GM19438 (cell line): ENCODE data around the gene BLID.

Experiments
- ATAC-seq: cut with Tn5 transposase; IDR thresholded peaks from one replicate; pipeline ENCODE4 v1.9.1; 2021; ENCODE audit warnings: low read depth; ENCODE audit not compliant: unreplicated experiment

The BLID gene

DNA sequence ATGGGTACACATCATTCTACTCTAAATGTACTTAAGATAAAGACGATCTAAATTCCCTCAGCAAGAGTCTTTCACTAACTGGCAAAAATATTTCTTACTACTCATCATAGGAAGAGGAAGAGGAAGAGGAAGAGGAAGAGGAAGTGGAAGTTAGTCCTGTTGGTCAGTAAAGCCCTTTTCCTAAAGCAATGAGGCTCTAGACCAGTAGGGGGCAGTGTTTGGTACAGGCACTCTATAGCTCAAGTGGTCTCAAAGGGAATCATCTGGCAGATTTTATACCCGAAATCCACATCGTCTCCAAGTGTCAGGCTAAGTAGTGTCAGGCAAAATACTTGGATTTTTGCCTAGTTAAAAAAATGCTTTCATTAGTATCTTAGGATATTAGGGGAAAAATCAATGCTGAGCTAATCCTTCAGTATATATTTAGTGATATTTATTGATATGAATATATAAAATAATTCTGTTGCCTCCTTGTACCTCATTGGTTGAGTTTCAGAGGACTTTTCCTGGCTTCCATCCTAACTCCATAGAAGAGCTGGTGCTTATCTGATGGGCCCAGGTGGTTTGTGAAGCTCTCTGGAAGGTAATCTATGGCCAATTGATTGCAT is 7.7 kb downstream of the BLID start:
- no peak for ATAC-seq

DNA sequence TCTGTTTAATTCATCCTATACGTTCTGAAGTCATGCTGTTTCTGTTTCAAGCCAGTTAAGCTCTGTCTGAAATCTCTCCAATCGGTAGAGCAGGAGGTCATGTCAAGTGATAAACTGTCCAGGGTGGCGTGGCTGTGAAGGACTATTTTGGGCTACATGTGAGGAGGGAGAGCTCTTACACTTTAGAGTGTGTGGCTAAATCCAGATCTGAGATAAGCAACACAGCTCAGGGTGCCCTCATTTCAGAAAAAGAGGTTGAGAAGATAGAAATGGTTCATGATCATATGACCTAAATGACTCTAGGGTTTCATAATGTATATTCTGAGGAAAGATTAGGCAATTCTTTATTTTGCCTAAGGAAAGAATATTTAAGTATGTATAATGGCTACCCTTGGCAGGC is 8.4 kb downstream of the BLID start:
- ATAC-seq: no peak

DNA sequence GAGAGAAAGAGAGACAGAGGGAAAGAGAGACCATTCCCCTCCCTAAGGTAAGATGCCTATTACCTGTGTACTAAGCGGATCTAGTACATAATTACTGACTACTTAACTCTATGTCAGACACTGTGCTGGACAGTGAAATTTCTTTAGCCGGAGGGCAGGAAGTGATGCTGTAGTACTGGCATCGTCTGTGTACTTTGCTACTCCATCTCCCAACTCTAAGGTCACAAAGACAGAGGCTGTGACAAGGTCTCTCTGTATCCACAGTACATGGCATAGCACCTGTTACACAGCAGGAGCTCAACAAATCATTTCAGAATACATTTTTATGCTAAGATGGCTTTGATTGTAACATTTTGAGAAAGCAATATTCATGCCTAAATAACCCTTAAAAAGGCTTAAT is 9.0 kb downstream of the BLID start:
- ATAC-seq: no peak

DNA sequence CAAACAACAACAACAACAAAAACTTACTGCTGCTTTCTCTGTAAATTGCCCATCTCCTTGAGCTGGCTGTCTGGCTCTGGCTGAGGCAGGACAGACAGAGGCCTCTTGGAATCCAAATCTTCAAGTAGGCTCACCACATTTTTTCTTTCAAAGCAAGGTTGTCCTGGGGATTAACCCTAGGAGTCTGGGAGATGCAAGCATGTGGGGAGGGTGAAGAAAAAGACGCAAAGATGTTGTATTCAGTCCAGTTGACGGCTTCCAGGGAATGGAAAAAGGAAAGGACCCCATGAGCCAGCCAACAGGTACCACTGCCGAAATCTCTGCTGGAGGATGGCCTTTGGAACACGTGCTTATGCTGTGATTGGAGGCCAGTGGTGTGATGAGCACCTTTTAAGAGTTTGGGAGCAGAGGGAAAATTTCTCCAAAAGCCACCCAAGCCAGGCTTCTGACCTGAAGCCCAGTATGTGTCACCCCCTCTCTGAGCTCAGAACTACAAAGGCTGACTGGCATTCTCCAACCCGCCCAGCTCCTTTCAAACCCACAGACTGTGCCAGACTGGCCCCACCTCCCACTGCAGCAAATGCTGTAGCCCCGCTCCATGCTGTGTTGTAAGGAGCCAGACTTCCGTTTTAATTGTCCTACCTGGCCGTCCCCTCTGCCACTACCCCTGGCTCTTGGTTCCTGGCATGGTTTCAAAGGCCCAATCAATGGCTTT is 10.8 kb downstream of the BLID start:
- no peak for ATAC-seq

DNA sequence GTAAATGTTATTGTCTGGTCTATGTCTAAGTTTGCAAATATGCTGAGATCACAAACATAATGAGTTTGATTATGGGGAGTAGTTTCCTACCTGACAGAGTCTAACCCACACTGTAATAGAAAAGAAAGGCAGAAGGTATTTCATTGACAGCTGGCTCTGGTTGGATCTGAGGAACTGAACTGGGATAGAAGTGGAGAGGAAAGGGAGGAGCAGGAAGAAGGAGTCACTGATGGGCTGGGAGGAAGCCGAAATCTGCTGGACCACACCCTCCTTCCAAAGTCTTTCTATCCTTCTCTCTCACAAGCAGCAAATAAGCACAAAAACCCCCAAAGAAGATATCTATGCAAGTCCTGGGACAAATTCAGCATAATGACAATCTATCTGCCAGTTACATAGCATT is 11.7 kb downstream of the BLID start:
- ATAC-seq: no peak

DNA sequence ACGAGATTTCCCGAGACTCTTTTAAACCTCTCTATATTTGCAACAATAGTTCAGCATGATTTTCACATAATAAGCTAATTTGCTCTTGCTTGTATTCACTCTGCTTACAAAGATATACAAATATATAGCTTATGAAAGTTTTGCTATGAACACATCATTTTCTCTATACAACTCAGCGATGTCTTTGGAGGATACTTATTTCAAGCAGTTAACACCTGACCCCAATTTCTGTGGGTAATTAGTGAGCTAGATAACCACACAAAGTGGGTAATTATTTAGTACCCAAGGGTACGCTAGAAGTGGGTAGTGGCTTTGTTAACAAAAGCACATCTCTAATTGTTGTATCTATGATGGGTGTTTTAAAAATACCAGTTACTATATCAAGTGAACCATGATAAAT is 12.3 kb downstream of the BLID start:
- ATAC-seq: no peak

DNA sequence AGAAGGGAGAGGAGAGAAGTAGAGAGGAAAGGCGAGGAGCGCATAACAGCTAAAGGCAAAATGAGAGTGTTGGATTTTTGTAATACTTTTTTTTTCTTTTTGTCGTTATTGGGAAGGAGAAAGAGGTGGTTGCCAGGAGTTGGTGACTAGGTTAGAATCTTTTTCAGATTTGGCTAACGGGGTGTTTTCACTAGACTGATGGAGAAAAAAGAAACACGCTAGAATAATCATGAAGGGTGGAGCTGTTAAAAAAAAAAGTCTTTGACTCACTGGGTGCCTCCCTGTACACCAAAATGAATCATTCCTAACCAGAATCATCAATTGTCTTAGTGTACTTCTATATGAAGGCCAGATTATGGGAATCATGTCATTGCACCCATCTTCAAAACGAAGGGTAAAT is 12.7 kb downstream of the BLID start:
- ATAC-seq: no peak

DNA sequence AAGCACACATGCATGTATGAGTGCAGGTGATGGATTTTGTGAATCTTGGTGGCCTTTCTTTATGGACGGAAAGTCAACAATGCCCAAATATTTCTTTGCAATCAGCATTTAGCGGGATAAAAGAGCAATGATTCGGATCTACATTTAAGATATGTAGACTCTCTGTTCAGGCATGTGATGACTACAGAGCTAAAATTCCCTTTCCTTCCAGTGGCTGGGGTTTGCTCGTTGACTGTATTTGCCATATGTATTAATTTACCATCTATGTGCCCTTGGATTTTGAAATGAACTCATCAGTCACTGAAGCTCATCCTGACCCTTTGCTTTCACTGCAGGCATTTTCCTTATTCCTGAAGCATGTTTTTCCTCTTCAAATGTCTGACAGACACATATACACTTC is 13.6 kb downstream of the BLID start:
- no peak for ATAC-seq

DNA sequence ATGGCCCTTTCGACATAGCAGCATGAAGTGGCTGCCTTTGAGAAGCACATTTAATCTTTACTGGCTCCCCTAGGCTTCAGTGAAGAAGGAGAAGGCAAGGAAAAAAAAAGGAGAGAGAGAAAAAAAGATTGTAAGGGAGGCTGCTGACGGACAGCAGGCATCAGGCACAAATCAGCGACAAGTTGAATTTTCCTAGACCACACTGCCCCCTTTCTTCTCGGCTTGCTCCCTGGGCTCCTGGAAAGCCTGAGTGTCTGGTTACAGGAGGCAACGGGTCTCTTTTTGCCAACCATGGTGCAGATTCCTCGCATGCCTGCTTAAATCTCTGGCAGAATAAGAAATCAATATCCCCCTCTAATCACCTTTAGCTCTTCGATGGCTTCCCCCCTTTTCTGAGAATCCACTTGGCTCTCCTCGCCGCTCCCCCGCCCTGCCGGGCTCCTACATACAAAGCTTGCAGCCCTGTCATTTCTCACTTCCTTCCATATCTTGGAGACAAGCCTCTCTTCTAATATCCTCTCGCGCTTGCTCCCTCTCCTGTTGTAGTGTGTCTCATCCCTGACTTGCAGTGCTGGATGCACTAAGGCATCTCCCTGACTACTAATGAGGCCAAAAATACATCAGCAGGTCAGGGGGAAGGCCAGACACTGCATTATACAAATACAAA is 14.3 kb downstream of the BLID start:
- ATAC-seq: no peak

DNA sequence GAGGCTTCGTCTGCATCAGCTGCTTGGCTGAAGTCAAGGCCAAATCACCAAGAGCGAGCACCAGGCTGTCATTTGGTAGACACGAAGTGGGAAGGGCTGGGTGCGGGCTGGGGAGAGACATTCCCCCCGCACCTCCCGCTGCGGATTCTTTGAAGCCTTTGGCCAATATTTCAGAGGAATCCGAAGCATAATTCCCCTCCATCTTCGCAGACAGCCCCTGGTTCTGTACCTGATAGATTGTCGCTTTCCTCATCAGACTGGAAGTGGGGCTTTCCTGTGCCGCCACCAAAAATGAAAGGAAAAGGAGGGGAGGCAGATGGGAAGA is 15.3 kb downstream of the BLID start:
- no peak for ATAC-seq

DNA sequence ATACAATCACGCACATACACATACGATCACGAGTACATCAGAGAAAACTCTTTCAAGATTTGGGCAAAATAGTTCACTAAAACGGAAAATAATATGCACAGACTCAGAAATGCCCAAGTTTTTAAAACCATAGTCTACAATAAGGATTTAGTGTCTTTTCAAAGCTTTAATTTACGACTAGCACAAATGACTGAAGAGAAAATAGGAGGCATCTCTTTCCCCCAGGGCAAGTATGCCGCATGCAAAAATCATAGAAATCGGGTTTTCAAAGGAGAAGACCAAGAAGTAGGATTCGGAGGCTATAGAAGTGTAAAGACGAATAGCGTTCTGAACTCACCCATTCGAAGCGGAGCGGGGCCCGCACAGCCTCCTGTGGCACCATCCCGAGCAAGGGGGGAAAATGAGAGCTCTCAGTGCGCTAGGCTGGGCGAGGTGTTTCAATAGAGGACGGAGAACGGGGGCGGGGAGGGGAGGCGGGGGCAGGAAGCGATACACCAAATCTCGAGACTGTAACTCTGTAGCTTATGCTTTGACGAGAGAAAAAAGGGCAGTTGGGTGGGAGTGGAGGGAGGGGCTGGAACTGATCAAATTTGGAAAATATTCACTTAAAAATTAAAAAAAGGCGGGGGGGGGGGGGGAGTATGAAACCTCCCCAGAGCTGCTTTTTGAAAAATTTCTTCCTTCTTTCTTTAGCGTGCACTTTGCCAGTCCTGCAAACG is 15.8 kb downstream of the BLID start:
- no peak for ATAC-seq

DNA sequence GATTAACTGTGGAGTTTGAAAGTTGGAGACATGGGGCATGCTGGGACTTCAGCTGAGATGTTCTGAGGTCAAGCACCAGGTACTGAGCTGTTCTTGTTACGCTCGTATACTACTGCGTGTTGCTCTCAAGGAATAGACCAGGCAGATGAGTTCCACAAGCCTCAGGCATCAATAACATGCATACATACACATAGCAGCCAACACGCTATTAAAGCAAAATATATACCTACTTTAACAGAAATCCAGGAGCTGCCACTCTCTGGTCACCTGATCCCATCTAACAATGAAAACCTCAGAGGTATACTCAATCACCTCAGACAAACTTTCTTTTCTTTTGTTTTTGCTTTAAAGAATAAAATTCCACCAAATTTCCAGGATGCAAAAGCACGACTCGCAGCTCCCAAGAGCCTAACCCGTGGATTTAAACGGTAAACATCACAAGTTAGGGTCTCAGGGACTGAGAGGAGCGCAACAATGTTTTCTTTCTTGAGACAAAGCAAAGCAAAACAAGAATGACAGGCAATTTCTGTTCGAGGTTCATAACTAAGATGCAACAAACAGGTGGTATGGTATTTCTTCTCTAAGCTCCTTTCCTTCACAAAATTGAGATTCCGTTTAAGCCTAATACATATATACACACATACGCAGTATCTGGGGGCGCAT is 16.5 kb downstream of the BLID start:
- ATAC-seq: no peak

DNA sequence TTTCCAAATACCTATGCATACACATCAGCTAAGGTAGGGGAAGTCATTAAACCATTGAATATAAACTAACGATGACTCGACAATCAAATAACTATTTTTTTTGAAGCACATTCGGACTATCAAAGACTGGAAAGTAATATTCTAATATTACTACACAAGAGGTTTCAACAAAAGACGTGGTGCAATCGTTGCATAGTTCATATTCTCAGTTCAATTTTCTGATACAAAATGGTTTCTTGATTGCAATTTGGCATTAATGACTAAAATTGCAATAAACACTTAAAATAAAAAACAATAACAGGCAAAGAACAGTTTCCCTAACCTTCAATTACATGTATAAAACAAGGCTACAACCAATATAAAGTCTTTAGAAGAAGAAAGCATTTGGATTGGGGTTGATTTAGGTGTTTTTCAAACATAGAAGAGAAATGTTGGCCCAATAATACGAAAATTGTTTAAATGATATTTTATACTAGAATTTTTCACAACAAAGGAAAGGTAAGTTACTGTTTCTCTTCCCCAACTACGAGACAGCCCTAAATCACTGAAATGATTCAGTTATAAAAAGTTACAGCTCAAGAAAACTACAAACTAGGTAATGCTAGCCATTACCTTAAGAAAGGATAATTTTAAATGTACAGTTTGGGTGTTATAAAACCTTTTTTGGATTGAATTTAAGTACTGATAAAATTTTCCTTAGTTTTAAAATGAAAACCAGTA is 17.6 kb downstream of the BLID start:
- ATAC-seq: no peak

DNA sequence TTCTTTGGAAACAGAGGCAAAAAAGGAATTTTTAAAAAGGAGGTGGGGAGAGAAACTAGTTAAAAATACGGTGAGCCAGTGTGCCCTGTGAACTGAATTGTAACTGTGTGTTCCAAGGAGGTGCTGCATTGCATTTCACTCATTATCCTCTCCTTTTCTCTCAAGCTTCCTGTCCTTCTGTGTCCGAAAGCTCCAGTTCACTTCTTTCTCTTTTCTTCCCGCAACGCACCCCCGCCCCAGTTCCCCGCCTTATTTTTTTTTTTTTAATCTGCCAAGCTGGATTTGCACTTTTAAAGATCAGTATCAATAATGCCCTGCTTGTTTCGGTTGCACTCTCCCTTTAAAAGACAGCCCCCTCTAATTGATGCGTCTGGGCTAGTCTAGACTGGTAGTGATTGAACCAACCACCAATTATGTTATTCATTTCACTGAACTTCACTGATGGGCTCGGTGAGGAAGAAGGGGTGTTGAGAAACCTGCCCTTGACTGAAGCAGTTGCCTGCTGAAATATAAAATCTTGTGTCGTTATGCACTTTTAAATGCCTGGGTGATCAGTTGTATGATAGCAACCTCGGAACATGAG is 18.5 kb downstream of the BLID start:
- ATAC-seq: no peak

DNA sequence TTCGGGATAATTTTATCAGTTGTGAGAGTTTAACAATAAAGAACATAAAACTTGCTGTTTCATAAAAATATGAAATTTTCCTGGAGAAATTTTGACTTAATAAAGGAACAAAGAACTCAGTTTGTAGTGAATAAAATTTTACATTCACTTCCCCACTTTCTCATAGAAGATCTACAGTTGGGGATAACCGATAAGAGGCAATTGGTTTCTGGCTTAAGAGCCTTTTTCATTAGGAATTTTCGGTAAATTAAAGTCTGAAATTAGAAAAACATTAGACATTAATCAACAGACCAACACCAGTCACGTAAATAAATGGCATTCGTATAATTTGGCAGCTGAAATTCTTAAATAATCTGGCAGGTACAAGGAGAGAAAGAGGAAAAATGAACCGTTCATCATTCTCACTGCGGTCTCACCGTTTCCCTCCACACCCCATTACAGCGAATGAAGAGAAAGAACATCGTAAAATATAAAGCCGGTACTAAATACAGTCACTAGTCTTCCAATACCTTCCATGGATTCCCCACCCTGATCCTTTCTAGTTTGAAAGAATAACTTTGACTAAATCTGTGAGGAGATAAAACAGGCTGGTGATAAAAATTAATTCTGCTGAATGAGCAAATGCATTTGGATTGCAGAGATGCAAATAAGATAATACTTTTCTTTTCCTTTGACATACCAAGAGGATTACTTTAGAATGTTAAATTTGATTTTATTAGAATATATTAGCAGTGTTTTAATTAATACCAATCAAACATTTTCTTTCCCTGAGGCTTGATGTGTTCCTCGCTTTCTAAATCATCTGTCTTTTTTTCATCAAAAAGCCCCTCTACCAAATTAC is 19.5 kb downstream of the BLID start:
- no peak for ATAC-seq

DNA sequence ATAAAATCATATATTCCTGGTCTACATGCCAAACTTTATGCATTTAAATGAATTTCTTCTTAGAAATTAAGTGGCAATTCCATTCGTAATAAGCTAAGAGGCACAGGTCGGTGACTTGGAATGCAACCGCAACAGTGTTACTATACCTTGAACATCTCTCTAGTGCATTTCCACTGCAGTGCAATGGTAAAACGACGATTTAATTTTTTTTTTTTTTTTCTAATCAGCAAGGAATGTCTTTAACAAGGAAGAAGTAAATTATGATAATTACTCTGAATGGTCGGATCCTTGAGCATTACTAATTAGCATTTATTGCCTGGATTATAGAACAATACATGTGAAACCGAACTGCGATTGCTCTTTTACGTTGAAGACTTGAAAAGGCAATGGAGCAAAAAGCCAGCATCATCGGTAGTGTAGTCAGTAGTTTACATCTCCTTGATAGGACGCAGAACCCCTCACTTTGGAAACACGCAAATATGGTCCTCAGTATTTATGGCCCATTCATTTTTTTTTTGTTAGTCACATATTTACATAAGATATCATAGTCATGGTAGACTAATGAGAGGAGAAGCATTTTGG is 20.2 kb downstream of the BLID start:
- ATAC-seq: no peak

DNA sequence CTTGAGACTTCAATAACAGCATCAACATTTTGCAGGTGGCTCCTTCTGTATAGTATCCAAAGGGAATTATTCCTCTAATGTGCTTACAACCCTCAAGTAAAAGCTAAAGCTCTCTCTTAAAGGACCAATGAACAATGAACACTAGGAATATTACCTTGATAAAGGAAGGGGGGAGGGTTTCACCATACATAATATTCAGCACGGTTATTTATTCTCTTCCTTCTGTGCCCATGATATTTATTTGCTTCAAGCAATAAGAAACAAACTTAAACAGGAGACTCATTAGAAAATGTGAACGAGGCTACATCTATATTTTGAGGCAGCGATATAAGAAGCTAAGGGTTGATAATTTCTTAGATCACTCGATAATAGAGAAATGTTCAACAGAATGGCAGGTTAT is 21.2 kb downstream of the BLID start:
- ATAC-seq: no peak

DNA sequence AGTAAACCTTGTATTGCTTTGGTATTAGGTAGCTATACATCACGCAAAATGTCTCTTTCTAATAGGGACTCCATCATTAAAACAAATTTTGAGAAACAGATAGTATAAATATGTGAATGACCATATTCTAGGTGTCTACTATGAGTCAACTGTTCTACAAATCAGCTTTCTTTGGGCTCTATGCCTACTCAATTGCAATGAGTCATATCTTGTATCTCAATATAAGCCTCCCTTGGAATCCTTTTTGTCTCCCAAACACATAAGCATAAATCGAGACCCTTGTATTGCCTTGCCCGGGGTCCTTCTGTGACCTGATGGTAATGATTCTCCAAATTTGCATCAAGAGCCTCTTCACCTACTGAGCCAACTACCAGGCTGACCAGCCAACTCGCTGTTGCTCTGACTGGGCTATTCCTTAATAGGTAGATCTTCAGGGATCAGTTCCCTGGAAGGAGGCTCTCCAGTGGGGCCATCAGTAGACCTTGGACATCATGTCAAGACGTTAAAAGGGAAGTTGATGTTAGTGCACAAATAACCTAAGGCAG is 22.2 kb downstream of the BLID start:
- ATAC-seq: no peak

DNA sequence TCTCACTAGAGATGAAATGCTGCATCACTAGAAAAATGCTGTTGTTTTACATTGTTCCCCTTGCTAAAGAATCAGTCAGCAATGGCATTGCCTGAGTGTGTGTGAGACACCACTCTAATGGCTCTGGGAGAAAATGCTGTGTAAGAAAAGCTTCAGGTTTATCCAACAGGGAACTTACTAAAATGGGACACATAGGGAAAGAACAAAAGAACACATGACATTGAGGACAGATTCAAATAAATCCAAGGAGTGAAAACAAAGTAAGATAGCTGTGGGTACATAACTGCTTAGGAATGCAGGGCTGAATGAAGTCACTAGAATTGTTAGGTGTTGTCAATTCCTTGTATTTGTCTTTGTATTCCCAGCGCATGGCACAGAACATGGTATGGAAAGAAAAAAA is 24.2 kb downstream of the BLID start:
- no peak for ATAC-seq
